Mesothelial cell of epicardium (in vitro differentiated cells): ENCODE measurements around the gene DSTN. TPM values are rescaled to one million over a fixed set of nuclear protein-coding genes. Genes with fewer than 3 reads are reported as not detected.
A peak's percentile ranks its signal among the peaks of the same experiment; 100 is the strongest.

Experiments
- DNase-seq, 2 experiments: peaks; one replicate each; pipeline ENCODE4 v3.0.0; 2021; ENCODE audit warnings: low spot score in 2 of 2; ENCODE audit not compliant: unreplicated experiment in 2 of 2
- H3K27ac Mint-ChIP-seq: 2 replicates; pipeline ENCODE4 v1.8.0; 2021; ENCODE audit warnings: mixed read lengths
- H3K27me3 Mint-ChIP-seq: 2 replicates; pipeline ENCODE4 v1.8.0; 2021; ENCODE audit warnings: low read depth, mixed read lengths
- H3K36me3 Mint-ChIP-seq: 2 replicates; pipeline ENCODE4 v1.8.0; 2021; ENCODE audit warnings: mixed read lengths
- H3K4me1 Mint-ChIP-seq: 2 replicates; pipeline ENCODE4 v1.8.0; 2021; ENCODE audit warnings: mixed read lengths
- H3K4me3 Mint-ChIP-seq: 2 replicates; pipeline ENCODE4 v1.8.0; 2021; ENCODE audit warnings: mild to moderate bottlenecking, moderate library complexity, mixed read lengths
- H3K9me3 Mint-ChIP-seq: 2 replicates; pipeline ENCODE4 v1.8.0; 2021; ENCODE audit warnings: mixed read lengths
- total RNA-seq: library from RNA; stranded (reverse); gene quantifications from 3 replicates; pipeline ENCODE4 v1.2.1, GENCODE V29; 2021
- TF ChIP-seq, protein P1 (sequence below): fragments of 200-600 bp; sonication (generic); IDR thresholded peaks from one replicate; pipeline ENCODE4 v1.5.0; 2021; ENCODE audit warnings: antibody characterized with exemption; ENCODE audit not compliant: unreplicated experiment

Gene DSTN
- total RNA-seq, 1 donor from 2014 or later: 192 TPM

DNA sequence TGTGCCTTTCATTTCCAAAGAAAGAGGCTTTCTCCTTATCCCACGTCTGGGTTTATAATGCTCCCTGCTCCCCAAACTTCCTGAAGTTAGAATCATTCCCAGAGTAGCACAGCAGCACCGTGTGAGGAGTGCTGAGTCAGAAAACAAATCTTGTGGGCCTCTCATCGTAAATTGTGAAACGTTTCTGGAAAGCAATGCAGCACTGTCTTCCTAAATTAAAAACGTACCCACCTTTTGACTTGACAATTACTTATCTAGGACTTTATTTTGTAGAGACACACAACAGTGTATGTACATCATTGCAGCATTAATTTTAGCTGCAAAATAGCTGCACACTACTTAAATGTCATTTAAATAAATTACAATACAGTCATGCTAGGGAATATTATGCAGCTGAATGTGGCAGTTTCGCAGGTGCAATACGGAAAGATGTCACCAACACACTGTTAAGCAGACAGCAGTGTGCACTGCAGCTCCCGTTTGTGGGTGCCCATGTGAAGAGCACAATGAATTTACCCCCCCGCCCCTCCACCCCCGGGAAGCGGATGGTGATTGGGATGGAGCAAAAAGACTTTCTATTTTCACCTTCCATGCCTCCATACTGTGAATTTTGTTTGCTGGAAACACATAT, 81.4 kb downstream of the DSTN start:
- DNase-seq: peak in 1 of 2 experiments; percentile 1
- peak overlapping the region; percentile 26 for H3K27ac Mint-ChIP-seq
- peaks cover 34% of the 10 kb centered on the region for H3K4me1 Mint-ChIP-seq
- no peaks in the 10 kb centered on the region for H3K9me3 Mint-ChIP-seq
- H3K27me3 Mint-ChIP-seq: no peaks in the 10 kb centered on the region
- no peak overlapping the region for H3K4me3 Mint-ChIP-seq
- H3K36me3 Mint-ChIP-seq: peaks cover 4% of the 10 kb centered on the region
- TF ChIP-seq, protein P1, sequence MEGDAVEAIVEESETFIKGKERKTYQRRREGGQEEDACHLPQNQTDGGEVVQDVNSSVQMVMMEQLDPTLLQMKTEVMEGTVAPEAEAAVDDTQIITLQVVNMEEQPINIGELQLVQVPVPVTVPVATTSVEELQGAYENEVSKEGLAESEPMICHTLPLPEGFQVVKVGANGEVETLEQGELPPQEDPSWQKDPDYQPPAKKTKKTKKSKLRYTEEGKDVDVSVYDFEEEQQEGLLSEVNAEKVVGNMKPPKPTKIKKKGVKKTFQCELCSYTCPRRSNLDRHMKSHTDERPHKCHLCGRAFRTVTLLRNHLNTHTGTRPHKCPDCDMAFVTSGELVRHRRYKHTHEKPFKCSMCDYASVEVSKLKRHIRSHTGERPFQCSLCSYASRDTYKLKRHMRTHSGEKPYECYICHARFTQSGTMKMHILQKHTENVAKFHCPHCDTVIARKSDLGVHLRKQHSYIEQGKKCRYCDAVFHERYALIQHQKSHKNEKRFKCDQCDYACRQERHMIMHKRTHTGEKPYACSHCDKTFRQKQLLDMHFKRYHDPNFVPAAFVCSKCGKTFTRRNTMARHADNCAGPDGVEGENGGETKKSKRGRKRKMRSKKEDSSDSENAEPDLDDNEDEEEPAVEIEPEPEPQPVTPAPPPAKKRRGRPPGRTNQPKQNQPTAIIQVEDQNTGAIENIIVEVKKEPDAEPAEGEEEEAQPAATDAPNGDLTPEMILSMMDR: no peak

GRCh38 chr20:17651760-17652388, 82.0 kb downstream of the DSTN start:
- H3K4me3 Mint-ChIP-seq: no peak overlapping the region
- peak in 1 of 2 experiments; percentile 5 for DNase-seq
- peak overlapping the region; percentile 34 for H3K27ac Mint-ChIP-seq
- no peaks in the 10 kb centered on the region for H3K9me3 Mint-ChIP-seq
- TF ChIP-seq, protein P1: no peak
- peaks cover 27% of the 10 kb centered on the region for H3K4me1 Mint-ChIP-seq
- no peaks in the 10 kb centered on the region for H3K27me3 Mint-ChIP-seq
- peaks cover 8% of the 10 kb centered on the region for H3K36me3 Mint-ChIP-seq

- Mint-ChIP-seq H3K4me1 (peaks cover 24% of the 10 kb centered on the region), H3K27ac (peak overlapping the region; percentile 34), H3K4me3 (no peak overlapping the region), H3K27me3 (no peaks in the 10 kb centered on the region), H3K36me3 (peaks cover 11% of the 10 kb centered on the region), H3K9me3 (no peaks in the 10 kb centered on the region)
- TF ChIP-seq, protein P1: no peak
- no peak for DNase-seq
Measured at GRCh38 chr20:17652411-17652810, 82.5 kb downstream of the DSTN start.

GRCh38 chr20:17653835-17654648, 84.2 kb downstream of the DSTN start:
- TF ChIP-seq, protein P1: no peak
- Mint-ChIP-seq H3K9me3 (no peaks in the 10 kb centered on the region), H3K27me3 (no peaks in the 10 kb centered on the region), H3K27ac (peak overlapping the region; percentile 93), H3K4me3 (no peak overlapping the region), H3K36me3 (peaks cover 24% of the 10 kb centered on the region), H3K4me1 (peaks cover 17% of the 10 kb centered on the region)
- no peak for DNase-seq

DNA sequence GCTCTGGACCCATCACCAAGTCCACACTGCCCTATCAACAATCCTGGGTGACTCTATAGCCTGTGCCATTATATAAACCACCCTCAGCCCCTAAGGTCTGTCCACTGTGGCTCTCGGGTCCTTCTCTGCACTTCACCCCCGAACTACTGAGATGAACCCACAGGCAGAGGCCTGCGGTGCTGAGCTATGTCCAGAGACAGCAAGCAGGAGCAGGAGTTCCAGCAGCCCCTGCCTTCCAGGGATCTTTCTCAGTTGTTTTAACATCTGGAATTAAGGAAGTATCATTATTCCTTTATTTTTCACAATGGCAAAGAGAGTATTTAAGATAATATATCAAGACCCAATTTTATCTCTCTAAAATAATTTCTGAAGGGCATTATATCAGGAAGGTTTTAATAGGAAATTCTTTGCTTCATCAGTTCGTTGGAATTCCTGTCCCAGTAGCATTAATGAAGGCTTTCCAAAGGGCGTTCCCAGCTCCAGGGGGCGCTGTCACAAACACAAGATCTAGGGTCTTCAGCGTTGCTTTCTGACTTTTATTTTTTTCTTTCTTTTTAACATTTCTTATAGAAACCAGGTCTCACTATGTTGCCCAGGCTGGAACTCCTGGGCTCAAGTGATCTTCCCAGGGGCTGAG, 84.9 kb downstream of the DSTN start:
- Mint-ChIP-seq H3K9me3 (no peaks in the 10 kb centered on the region), H3K36me3 (peaks cover 27% of the 10 kb centered on the region), H3K27me3 (no peaks in the 10 kb centered on the region), H3K4me3 (no peak overlapping the region), H3K4me1 (peaks cover 14% of the 10 kb centered on the region), H3K27ac (peak overlapping the region; percentile 93)
- TF ChIP-seq, protein P1: peak; percentile 82
- DNase-seq: peak in 1 of 2 experiments; percentile 77
